Gastroesophageal sphincter (tissue), 4 donors: ENCODE data around the gene ARHGAP44. TPM values are rescaled to one million over a fixed set of nuclear protein-coding genes. Genes with fewer than 3 reads are reported as not detected.

Source experiments
- ATAC-seq: fragments of 150-250 bp; one replicate; pipeline ENCODE4 v1.9.1; 2016; ENCODE audit warnings: mild to moderate bottlenecking, moderate library complexity
- H3K27ac ChIP-seq, 4 donors: fragments of 200-600 bp; sonication (generic) in 3 of 4; 1 replicate in 3 of 4; 2 replicates in 1 of 4; pipeline ENCODE4 v1.5.1; 2016 to 2019
- H3K27me3 ChIP-seq: fragments of 200-600 bp; sonication (generic); one replicate; pipeline ENCODE4 v1.5.1; 2019
- H3K36me3 ChIP-seq, 2 donors: fragments of 200-600 bp; sonication (generic); one replicate each; pipeline ENCODE4 v1.5.1; 2019; ENCODE audit warnings: control low read depth in 1 of 2
- H3K4me1 ChIP-seq, 3 donors: fragments of 200-600 bp; sonication (generic); 1 replicate in 2 of 3; 2 replicates in 1 of 3; pipeline ENCODE4 v1.5.1; 2016 to 2019; ENCODE audit warnings: control low read depth in 2 of 3
- H3K4me3 ChIP-seq, 2 donors: fragments of 200-600 bp; sonication (generic); one replicate each; pipeline ENCODE4 v1.5.1; 2019; ENCODE audit warnings: mild to moderate bottlenecking in 1 of 2, moderate library complexity in 1 of 2
- H3K9me3 ChIP-seq, 3 donors: fragments of 200-600 bp; sonication (generic); one replicate each; pipeline ENCODE4 v1.5.1; 2017 to 2019; ENCODE audit warnings: control low read depth in 2 of 3
- EP300 ChIP-seq: sonication (generic); formaldehyde crosslinking; IDR thresholded peaks from one replicate; pipeline ENCODE4 v1.6.1; 2017; ENCODE audit warnings: antibody characterized with exemption, mild to moderate bottlenecking
- POLR2A ChIP-seq, 2 donors: fragments of 450-650 bp; IDR thresholded peaks; one replicate each; pipeline ENCODE4 v1.6.1; 2017; ENCODE audit warnings: antibody characterized with exemption in 2 of 2, mild to moderate bottlenecking in 2 of 2, moderate library complexity in 1 of 2
- POLR2AphosphoS5 ChIP-seq: sonication (generic); formaldehyde crosslinking; IDR thresholded peaks from one replicate; pipeline ENCODE4 v1.6.1; 2017; ENCODE audit warnings: antibody characterized with exemption
- WGBS, 2 donors: methylation state at CpG; one replicate each; pipeline ENCODE4 v1.1.5; 2018; ENCODE audit warnings: low coverage in 1 of 2; 5-methylcytosine and 5-hydroxymethylcytosine counted together
- total RNA-seq, 4 donors: library from RNA; depleted of rRNA; stranded (reverse); fragments of >200 nt; gene quantifications; one replicate each; pipeline ENCODE4 v1.1.0, GENCODE V29; 2016
- TF ChIP-seq, protein P1 (sequence below), 4 experiments: fragments of 200-600 bp in 2 of 4; fragments of 450-650 bp in 2 of 4; sonication (generic) in 1 of 4; IDR thresholded peaks; one replicate each; pipeline ENCODE4 v1.5.1; 2017 to 2019; ENCODE audit warnings: antibody characterized with exemption in 4 of 4, mild to moderate bottlenecking in 2 of 4, moderate library complexity in 2 of 4

ARHGAP44 gene
- total RNA-seq, 4 donors from 2014 or later = 4.7 to 12.5 (median 6.5) TPM

- H3K36me3 ChIP-seq = peaks cover 15 to 66% of the 10 kb centered on the region in 2 donors
- H3K9me3 ChIP-seq = no peaks in the 10 kb centered on the region
- TF ChIP-seq EP300 (no peak), POLR2A (IDR thresholded peaks at IDR 0.05) (no peak), POLR2AphosphoS5 (no peak)
- TF ChIP-seq, protein P1, sequence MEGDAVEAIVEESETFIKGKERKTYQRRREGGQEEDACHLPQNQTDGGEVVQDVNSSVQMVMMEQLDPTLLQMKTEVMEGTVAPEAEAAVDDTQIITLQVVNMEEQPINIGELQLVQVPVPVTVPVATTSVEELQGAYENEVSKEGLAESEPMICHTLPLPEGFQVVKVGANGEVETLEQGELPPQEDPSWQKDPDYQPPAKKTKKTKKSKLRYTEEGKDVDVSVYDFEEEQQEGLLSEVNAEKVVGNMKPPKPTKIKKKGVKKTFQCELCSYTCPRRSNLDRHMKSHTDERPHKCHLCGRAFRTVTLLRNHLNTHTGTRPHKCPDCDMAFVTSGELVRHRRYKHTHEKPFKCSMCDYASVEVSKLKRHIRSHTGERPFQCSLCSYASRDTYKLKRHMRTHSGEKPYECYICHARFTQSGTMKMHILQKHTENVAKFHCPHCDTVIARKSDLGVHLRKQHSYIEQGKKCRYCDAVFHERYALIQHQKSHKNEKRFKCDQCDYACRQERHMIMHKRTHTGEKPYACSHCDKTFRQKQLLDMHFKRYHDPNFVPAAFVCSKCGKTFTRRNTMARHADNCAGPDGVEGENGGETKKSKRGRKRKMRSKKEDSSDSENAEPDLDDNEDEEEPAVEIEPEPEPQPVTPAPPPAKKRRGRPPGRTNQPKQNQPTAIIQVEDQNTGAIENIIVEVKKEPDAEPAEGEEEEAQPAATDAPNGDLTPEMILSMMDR (IDR thresholded peaks at IDR 0.05) = no peak
- no peak overlapping the region for H3K27ac ChIP-seq
- no peak overlapping the region for H3K4me3 ChIP-seq
- peaks cover 0 to 26% (median 4%) of the 10 kb centered on the region in 3 donors for H3K4me1 ChIP-seq
- 91 to 93% methylated on average over 4 to 5 of the region's 7 CpGs for WGBS, 2 donors
- no peak for ATAC-seq
- H3K27me3 ChIP-seq = no peaks in the 10 kb centered on the region
These were observed 225.5 kb downstream of the ARHGAP44 start for GRCh38 chr17:13014801-13015200.

DNA sequence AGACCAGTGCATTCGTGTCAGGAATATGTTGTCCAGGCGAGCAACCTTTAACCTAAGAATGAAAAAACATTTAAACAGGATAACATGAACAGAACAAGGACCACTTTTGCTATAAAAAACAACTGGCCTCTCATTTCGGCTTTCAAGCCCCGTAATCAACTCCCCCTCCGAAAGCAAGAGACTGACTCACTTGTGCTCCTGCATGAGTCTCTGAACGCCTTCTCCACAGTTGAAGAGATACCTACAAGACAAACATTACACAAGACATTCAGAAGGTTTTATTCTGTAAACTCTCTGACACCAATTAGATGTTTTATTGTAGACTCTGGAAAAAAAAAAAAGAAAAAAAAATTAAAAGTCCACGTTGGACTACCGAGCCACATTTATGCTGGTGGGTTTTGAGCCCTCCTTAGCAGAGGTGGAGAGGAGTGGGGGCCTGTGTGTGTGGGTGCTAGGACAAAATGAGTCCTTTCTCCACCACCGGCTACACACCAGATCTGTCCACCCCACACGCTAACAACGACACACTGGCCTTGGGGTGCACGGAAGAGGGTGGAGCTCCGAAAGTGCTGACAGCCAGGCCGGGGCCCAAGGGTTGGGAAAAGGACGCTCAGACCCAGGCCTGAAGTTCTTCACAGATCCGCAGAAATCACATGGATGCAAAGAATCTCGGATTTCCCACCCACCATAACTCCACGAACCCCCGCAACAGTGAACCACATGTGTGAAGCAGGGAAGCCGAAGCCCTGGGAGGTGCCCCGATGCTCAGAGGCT, 227.8 kb downstream of the ARHGAP44 start:
- peaks cover 0 to 26% (median 4%) of the 10 kb centered on the region in 3 donors for H3K4me1 ChIP-seq
- WGBS, 2 donors = 20 to 32% methylated on average over 8 to 9 of the region's 21 CpGs
- peak overlapping the region; percentile 48 to 88 (median 87) for H3K27ac ChIP-seq
- H3K4me3 ChIP-seq = peak overlapping the region; percentile 80 to 89
- no peaks in the 10 kb centered on the region for H3K9me3 ChIP-seq
- H3K27me3 ChIP-seq = no peaks in the 10 kb centered on the region
- no peak for ATAC-seq
- no peak for TF ChIP-seq EP300
- no peak for TF ChIP-seq POLR2A (IDR thresholded peaks at IDR 0.05)
- no peak for TF ChIP-seq POLR2AphosphoS5
- TF ChIP-seq, protein P1 (IDR thresholded peaks at IDR 0.05) = no peak
- H3K36me3 ChIP-seq = peaks cover 13 to 43% of the 10 kb centered on the region in 2 donors

DNA sequence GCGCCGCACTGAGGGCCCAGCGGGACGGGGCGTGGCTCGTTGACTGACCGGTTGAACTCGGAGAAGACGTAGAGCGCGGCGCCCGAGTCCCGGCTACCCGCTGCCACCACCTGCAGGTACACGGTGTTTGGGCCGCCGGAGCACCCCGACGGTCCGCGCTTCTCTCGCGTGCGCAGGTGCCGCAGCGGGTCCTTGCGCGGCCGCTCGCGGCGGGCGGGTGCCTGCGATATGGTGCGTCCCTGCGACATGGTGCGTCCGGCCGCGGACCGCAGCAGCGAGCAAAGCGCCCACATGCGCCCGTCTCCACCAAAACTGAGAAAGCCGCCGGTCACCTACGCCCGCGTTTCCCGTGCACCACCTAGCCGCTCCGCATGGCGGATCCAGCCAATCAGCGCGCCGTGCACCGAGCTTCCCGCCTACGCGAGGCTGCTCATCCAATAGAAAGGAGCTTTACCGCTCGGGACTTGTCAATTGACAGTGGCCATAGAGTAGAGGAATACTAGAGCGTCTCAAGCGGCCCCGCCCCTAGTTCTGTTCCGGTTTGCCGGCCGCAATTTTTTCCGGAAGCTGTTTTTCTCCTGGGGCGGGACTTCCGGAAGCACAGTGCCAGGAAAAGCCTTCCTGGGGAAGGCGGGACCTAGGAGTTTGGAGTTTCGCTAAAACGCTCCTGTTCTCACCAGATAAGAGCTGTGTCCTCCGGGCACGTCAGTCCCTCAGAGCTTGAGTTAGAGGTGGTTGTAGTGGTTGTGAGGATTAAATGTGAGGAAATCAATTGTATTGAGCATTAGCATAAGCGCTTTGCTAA, 228.6 kb downstream of the ARHGAP44 start, which contains the start of gene ELAC2:
ELAC2 (minus strand) TSS at position 373 of the 805 bp plus-strand sequence; CDS start at position 293, 80 bp downstream.
- Histone ChIP-seq H3K27me3 (no peaks in the 10 kb centered on the region), H3K36me3 (peaks cover 12 to 36% of the 10 kb centered on the region in 2 donors), H3K4me1 (peaks cover 0 to 26% (median 4%) of the 10 kb centered on the region in 3 donors), H3K27ac (peak within 1 kb of the TSS; percentile 80 to 88 (median 88)), H3K4me3 (peak within 1 kb of the TSS; percentile 80 to 89), H3K9me3 (no peaks in the 10 kb centered on the region)
- TF ChIP-seq POLR2AphosphoS5 (peak; percentile 71), POLR2A (IDR thresholded peaks at IDR 0.05) (peak; percentile 23 to 48), EP300 (no peak)
- TF ChIP-seq, protein P1 (IDR thresholded peaks at IDR 0.05) = peak in 3 of 4 experiments; percentile 16 to 38 (median 25)
- peak; percentile 100 for ATAC-seq
- 0% methylated on average over 4 to 12 of the region's 79 CpGs for WGBS, 2 donors

DNA sequence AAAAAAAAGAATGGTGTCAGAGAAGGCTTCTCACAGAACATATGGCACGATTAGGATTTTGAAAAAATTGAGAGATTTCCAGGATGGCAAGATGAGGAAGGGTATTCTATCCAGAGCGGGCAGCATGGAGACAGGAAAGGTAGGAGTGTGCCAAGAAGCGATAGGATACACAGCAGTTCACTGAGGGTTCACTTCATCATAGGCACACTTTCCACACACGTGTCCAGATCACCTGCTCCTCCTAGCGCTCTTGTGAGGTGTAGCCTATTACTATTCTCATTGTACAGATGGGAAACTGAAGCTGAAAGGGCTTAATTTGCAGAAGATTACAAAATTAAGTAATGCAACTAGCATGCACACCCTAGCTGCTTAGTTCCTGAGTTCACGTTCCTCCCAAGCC, 234.7 kb downstream of the ARHGAP44 start:
- Histone ChIP-seq H3K36me3 (no peaks in the 10 kb centered on the region), H3K4me1 (peaks cover 0 to 8% (median 0%) of the 10 kb centered on the region in 3 donors), H3K27me3 (peaks cover 7% of the 10 kb centered on the region), H3K27ac (no peak overlapping the region), H3K9me3 (no peaks in the 10 kb centered on the region), H3K4me3 (no peak overlapping the region)
- no peak for TF ChIP-seq EP300
- TF ChIP-seq POLR2AphosphoS5 = no peak
- TF ChIP-seq, protein P1 (IDR thresholded peaks at IDR 0.05) = no peak
- no peak for TF ChIP-seq POLR2A (IDR thresholded peaks at IDR 0.05)
- WGBS, 2 donors = 68 to 81% methylated on average over 5 to 6 of the region's 6 CpGs
- ATAC-seq = no peak
